DLD1 (cell line): ENCODE data around the gene MICB.
"Not testable (repeated sequence)": the region's sequence is repeated elsewhere in the genome, so short reads cannot be mapped to it uniquely, and the experiment has no call there.

ENCODE experiments used
- in situ Hi-C: cut with HindIII; loops from 2 replicates; pipeline ENCODE4 v1.10.0; 2017; ENCODE audit warnings: low sequenced_read_pairs

MICB gene

GRCh38 chr6:31473780-31474761 lies 23.9 kb upstream of the MICB start:
- in situ Hi-C loops, result no loop called here

- in situ Hi-C loops, result no loop called here
Observed at GRCh38 chr6:31474871-31475286, 23.1 kb upstream of the MICB start.

- in situ Hi-C loops, result no loop called here
Observed at GRCh38 chr6:31476515-31477139, 21.3 kb upstream of the MICB start.

- in situ Hi-C loops, result no loop called here
Observed at GRCh38 chr6:31477521-31477920, 20.4 kb upstream of the MICB start.

GRCh38 chr6:31478186-31478950 lies 19.6 kb upstream of the MICB start:
- in situ Hi-C loops, result no loop called here

GRCh38 chr6:31479151-31479932 lies 18.6 kb upstream of the MICB start:
- in situ Hi-C loops, result no loop called here

- in situ Hi-C loops, result no loop called here
Observed at GRCh38 chr6:31479933-31480535, 17.9 kb upstream of the MICB start.

GRCh38 chr6:31480574-31480973 lies 17.4 kb upstream of the MICB start:
- in situ Hi-C loops, result no loop called here

- in situ Hi-C loops, result no loop called here
Observed at GRCh38 chr6:31483392-31483791, 14.6 kb upstream of the MICB start.

GRCh38 chr6:31485055-31485454 lies 12.9 kb upstream of the MICB start:
- in situ Hi-C loops, result no loop called here

- in situ Hi-C loops, result not testable (repeated sequence)
Observed at GRCh38 chr6:31486065-31486837, 11.7 kb upstream of the MICB start.

- in situ Hi-C loops, result not testable (repeated sequence)
Observed at GRCh38 chr6:31487674-31488073, 10.3 kb upstream of the MICB start.

- in situ Hi-C loops, result no loop called here
Observed at GRCh38 chr6:31489086-31489485, 8.9 kb upstream of the MICB start.

- in situ Hi-C loops, result no loop called here
Observed at GRCh38 chr6:31490115-31490873, 7.7 kb upstream of the MICB start.

GRCh38 chr6:31493550-31493874 lies 4.4 kb upstream of the MICB start:
- in situ Hi-C loops, result not testable (repeated sequence)

GRCh38 chr6:31493875-31494694 lies 3.9 kb upstream of the MICB start:
- in situ Hi-C loops, result no loop called here

- in situ Hi-C loops, result no loop called here
Observed at GRCh38 chr6:31495580-31495979, 2.4 kb upstream of the MICB start.

GRCh38 chr6:31496826-31497225 lies 1.1 kb upstream of the MICB start:
- in situ Hi-C loops, result not testable (repeated sequence)
